Osteocyte (in vitro differentiated cells): ENCODE measurements around the gene POU2AF2. TPM values are rescaled to one million over a fixed set of nuclear protein-coding genes. Genes with fewer than 3 reads are reported as not detected.

Experiments
- DNase-seq: peaks from one replicate; pipeline ENCODE4 v3.0.0; 2021; ENCODE audit warnings: mixed read lengths; ENCODE audit not compliant: unreplicated experiment; ENCODE audit errors: extremely low spot score
- H3K27ac Mint-ChIP-seq: one replicate; pipeline ENCODE4 v1.8.0; 2021; ENCODE audit warnings: mild to moderate bottlenecking, mixed read lengths; ENCODE audit not compliant: unreplicated experiment
- H3K27me3 Mint-ChIP-seq: one replicate; pipeline ENCODE4 v1.8.0; 2021; ENCODE audit warnings: mixed read lengths; ENCODE audit not compliant: unreplicated experiment
- H3K36me3 Mint-ChIP-seq: one replicate; pipeline ENCODE4 v1.8.0; 2021; ENCODE audit warnings: mixed read lengths; ENCODE audit not compliant: unreplicated experiment
- H3K4me1 Mint-ChIP-seq: one replicate; pipeline ENCODE4 v1.8.0; 2021; ENCODE audit warnings: mixed read lengths; ENCODE audit not compliant: unreplicated experiment
- H3K4me3 Mint-ChIP-seq: one replicate; pipeline ENCODE4 v1.8.0; 2021; ENCODE audit warnings: mild to moderate bottlenecking, moderate library complexity, mixed read lengths; ENCODE audit not compliant: unreplicated experiment
- H3K9me3 Mint-ChIP-seq: one replicate; pipeline ENCODE4 v1.8.0; 2021; ENCODE audit warnings: mixed read lengths; ENCODE audit not compliant: unreplicated experiment
- CTCF ChIP-seq: fragments of 200-600 bp; sonication (generic); IDR thresholded peaks from 2 replicates; pipeline ENCODE4 v1.5.0; 2021; ENCODE audit warnings: antibody characterized with exemption, mild to moderate bottlenecking, moderate library complexity
- total RNA-seq: library from RNA; stranded (reverse); gene quantifications from 2 replicates; pipeline ENCODE4 v1.2.1, GENCODE V29; 2021

Gene POU2AF2
- total RNA-seq, 1 donor from 2014 or later, result not detected

DNA sequence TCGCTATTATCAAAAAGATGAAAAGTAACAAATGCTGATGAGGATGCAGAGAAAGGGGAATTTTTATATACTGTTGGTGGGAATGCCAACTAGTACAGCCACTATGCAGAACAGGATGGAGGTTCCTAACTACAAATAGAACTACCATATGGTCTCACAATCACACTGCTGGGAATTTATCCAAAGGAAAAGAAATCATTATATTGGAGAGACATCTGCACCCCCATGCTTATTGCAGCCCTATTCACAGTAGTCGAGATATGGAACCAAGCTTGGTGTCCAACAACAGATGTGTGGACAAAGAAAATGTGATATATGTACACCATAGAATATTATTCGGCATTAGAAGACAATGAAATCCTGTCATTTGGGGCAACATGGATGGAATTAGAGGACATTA, 19.6 kb upstream of the POU2AF2 start:
- DNase-seq, result no peak
- peaks cover 6% of the 10 kb centered on the region for H3K4me1 Mint-ChIP-seq
- H3K9me3 Mint-ChIP-seq, result peaks cover 12% of the 10 kb centered on the region
- no peaks in the 10 kb centered on the region for H3K36me3 Mint-ChIP-seq
- H3K4me3 Mint-ChIP-seq, result no peak overlapping the region
- TF ChIP-seq CTCF, result no peak
- no peaks in the 10 kb centered on the region for H3K27me3 Mint-ChIP-seq
- H3K27ac Mint-ChIP-seq, result no peak overlapping the region

- peaks cover 22% of the 10 kb centered on the region for H3K27me3 Mint-ChIP-seq
- H3K9me3 Mint-ChIP-seq, result peaks cover 8% of the 10 kb centered on the region
- TF ChIP-seq CTCF, result no peak
- no peak overlapping the region for H3K4me3 Mint-ChIP-seq
- no peak overlapping the region for H3K27ac Mint-ChIP-seq
- no peaks in the 10 kb centered on the region for H3K36me3 Mint-ChIP-seq
- no peak for DNase-seq
- H3K4me1 Mint-ChIP-seq, result peaks cover 6% of the 10 kb centered on the region
These were observed 15.9 kb upstream of the POU2AF2 start for GRCh38 chr11:111229604-111230003.

DNA sequence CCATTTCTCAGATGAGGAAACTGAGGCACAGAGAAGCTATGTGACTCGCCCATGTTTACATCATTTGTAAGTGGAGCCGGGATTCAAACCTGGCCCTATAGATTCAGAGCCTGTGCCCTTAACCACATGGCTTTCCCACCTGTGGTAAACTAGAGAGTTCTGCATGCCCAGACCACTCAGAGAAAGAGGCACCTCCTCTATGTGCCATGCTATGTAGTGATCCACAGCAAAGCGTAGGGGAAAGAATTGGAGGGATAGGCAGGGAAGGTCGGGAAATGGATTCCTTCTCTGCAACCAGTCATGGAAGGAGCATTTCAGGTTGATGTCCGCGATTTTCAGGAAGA, 15.4 kb upstream of the POU2AF2 start:
- no peak for DNase-seq
- peaks cover 24% of the 10 kb centered on the region for H3K27me3 Mint-ChIP-seq
- H3K9me3 Mint-ChIP-seq, result peaks cover 3% of the 10 kb centered on the region
- TF ChIP-seq CTCF, result no peak
- H3K27ac Mint-ChIP-seq, result no peak overlapping the region
- H3K4me3 Mint-ChIP-seq, result no peak overlapping the region
- peaks cover 6% of the 10 kb centered on the region for H3K4me1 Mint-ChIP-seq
- H3K36me3 Mint-ChIP-seq, result no peaks in the 10 kb centered on the region

DNA sequence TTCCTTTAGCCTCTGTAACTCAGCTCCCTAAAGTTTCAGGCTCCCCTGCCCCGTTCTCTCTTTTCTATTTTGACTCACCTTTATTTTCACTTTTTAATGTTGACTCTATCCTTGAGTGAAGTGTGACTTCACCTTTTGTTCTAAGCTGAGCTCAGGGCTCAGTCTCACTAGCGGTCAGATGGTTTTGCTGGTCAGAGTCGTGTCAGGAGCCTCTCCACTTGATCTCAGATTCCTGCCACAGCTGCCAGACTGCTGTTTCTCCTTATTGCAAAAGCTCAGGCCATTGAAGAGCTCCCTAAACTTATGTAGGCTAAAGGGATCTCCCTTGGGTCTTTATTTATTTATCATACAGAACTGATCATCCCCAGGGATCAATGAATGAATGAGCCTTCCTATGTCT, 13.7 kb upstream of the POU2AF2 start:
- Mint-ChIP-seq H3K27me3 (peaks cover 35% of the 10 kb centered on the region), H3K36me3 (no peaks in the 10 kb centered on the region), H3K9me3 (no peaks in the 10 kb centered on the region), H3K4me3 (no peak overlapping the region), H3K4me1 (peaks cover 6% of the 10 kb centered on the region), H3K27ac (no peak overlapping the region)
- no peak for TF ChIP-seq CTCF
- DNase-seq, result no peak

DNA sequence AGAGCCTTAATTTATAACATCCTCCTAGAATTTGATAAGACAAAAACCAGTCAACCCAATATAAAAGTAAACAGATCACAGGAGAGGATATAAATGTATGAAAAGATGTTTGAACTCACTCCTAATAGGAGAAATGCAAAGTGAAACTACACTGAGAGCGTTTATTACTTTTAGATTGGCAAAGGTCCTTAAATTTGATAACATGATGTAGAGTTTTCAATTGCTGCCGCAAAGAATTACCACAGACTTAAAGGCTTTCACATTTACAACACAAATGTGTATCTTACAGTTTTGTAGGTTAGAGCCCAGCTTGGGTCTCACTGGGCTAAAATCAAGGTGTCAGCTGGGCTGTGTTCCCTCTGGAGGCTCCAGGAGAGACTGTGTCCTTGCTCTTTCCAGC, 9.1 kb upstream of the POU2AF2 start:
- no peak overlapping the region for H3K27ac Mint-ChIP-seq
- H3K4me1 Mint-ChIP-seq, result no peaks in the 10 kb centered on the region
- no peak overlapping the region for H3K4me3 Mint-ChIP-seq
- no peak for DNase-seq
- H3K9me3 Mint-ChIP-seq, result no peaks in the 10 kb centered on the region
- TF ChIP-seq CTCF, result no peak
- no peaks in the 10 kb centered on the region for H3K36me3 Mint-ChIP-seq
- H3K27me3 Mint-ChIP-seq, result peaks cover 52% of the 10 kb centered on the region
